Calu3 (cell line): ENCODE data around the gene TAOK1. TPM values are rescaled to one million over a fixed set of nuclear protein-coding genes. Genes with fewer than 3 reads are reported as not detected.
"Not testable (repeated sequence)": the region's sequence is repeated elsewhere in the genome, so short reads cannot be mapped to it uniquely, and the experiment has no call there.

Experiments
- BruUV-seq: library from RNA; stranded (reverse); fragments of 400-500 nt; replicated peaks from 2 replicates; lab custom pipeline; 2021; lab: Mats Ljungman, UMichigan
- CTCF ChIA-PET: fragments of 300-600 bp; sonication (Branson Sonifier 250); formaldehyde crosslinking; loops from one replicate; lab custom pipeline; 2022; ENCODE audit warnings: antibody characterized with exemption; lab: Charles Lee
- DNase-seq: peaks from one replicate; pipeline ENCODE4 v3.0.0; 2022
- H3K27ac Mint-ChIP-seq: one replicate; pipeline ENCODE4 v1.8.0; 2022; ENCODE audit warnings: mixed read lengths; ENCODE audit not compliant: unreplicated experiment
- H3K27me3 Mint-ChIP-seq: one replicate; pipeline ENCODE4 v1.8.0; 2022; ENCODE audit warnings: mixed read lengths; ENCODE audit not compliant: unreplicated experiment
- H3K36me3 Mint-ChIP-seq: one replicate; pipeline ENCODE4 v1.8.0; 2022; ENCODE audit warnings: mild to moderate bottlenecking, moderate library complexity, mixed read lengths; ENCODE audit not compliant: insufficient read depth, unreplicated experiment
- H3K4me1 Mint-ChIP-seq: one replicate; pipeline ENCODE4 v1.8.0; 2022; ENCODE audit warnings: mild to moderate bottlenecking, low read depth, mixed read lengths; ENCODE audit not compliant: unreplicated experiment
- H3K4me3 Mint-ChIP-seq: one replicate; pipeline ENCODE4 v1.8.0; 2022; ENCODE audit warnings: mild to moderate bottlenecking, low read depth, moderate library complexity, mixed read lengths; ENCODE audit not compliant: unreplicated experiment
- H3K9me3 Mint-ChIP-seq: one replicate; pipeline ENCODE4 v1.8.0; 2022; ENCODE audit warnings: low read depth, mixed read lengths; ENCODE audit not compliant: unreplicated experiment
- intact Hi-C: fragments of 100-400 bp; cut with micrococcal nuclease; formaldehyde crosslinking; loops from one replicate; pipeline ENCODE4 v1.10.0; 2022; ENCODE audit not compliant: unreplicated experiment
- total RNA-seq: library from RNA; stranded (reverse); gene quantifications from 2 replicates; pipeline ENCODE4 v1.2.3, GENCODE V29; 2022
- TF ChIP-seq, protein P1 (sequence below): fragments of 200-600 bp; IDR thresholded peaks from one replicate; pipeline ENCODE4 v1.8.0; 2022; ENCODE audit warnings: antibody characterized with exemption; ENCODE audit not compliant: unreplicated experiment

The TAOK1 gene
- total RNA-seq, 1 experiment from 2014 or later: 78.1 TPM

DNA sequence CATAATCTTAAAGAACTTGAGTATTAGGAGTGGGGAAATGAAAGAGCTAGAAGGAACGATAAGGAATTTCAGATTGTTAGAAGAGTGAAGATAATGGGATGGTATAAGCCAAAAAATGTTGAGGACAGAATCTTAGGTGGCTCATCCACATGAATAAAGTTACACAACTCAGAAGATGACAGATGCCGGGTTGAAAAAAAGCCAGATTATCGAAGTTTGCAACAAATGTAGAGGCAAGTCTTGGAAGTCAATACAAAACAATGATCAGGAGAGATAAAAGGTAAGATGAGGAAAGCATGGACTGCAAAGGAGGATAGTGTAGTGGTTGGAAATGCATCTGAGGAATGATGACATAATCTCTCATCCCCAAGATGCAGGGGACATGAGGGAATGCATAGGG lies 45.1 kb upstream of the TAOK1 start:
- CTCF ChIA-PET: interaction anchor here (0.6 kb wide), 1 partner anchor 556 kb away, joined by 8 read pairs; no protein-coding TSS in a partner anchor
- Mint-ChIP-seq H3K4me1 (no peaks in the 10 kb centered on the region), H3K36me3 (no peaks in the 10 kb centered on the region), H3K27ac (no peak overlapping the region), H3K9me3 (no peaks in the 10 kb centered on the region), H3K4me3 (no peak overlapping the region), H3K27me3 (peaks cover 48% of the 10 kb centered on the region)
- BruUV-seq: no TSS peak
- intact Hi-C loops: no loop called here
- DNase-seq: no peak
- TF ChIP-seq, protein P1, sequence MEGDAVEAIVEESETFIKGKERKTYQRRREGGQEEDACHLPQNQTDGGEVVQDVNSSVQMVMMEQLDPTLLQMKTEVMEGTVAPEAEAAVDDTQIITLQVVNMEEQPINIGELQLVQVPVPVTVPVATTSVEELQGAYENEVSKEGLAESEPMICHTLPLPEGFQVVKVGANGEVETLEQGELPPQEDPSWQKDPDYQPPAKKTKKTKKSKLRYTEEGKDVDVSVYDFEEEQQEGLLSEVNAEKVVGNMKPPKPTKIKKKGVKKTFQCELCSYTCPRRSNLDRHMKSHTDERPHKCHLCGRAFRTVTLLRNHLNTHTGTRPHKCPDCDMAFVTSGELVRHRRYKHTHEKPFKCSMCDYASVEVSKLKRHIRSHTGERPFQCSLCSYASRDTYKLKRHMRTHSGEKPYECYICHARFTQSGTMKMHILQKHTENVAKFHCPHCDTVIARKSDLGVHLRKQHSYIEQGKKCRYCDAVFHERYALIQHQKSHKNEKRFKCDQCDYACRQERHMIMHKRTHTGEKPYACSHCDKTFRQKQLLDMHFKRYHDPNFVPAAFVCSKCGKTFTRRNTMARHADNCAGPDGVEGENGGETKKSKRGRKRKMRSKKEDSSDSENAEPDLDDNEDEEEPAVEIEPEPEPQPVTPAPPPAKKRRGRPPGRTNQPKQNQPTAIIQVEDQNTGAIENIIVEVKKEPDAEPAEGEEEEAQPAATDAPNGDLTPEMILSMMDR: no peak

DNA sequence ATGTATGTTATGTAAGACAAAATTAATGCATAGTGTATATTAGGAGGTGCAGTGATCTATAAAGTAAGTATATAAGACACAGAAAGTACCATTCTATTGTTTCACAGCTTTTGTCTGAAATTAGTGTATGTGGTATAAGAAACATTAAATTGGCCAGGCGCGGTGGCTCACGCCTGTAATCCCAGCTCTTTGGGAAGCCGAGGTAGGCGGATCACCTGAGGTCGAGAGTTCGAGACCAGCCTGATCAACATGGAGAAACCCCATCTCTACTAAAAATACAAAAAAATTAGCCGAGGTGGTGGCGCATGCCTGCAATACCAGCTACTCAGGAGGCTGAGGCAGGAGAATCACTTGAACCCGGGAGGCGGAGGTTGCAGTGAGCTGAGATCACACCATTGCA lies 44.7 kb upstream of the TAOK1 start:
- not testable (repeated sequence) for H3K36me3 Mint-ChIP-seq, H3K4me1 Mint-ChIP-seq
- H3K27me3 Mint-ChIP-seq: peaks cover 48% of the 10 kb centered on the region

DNA sequence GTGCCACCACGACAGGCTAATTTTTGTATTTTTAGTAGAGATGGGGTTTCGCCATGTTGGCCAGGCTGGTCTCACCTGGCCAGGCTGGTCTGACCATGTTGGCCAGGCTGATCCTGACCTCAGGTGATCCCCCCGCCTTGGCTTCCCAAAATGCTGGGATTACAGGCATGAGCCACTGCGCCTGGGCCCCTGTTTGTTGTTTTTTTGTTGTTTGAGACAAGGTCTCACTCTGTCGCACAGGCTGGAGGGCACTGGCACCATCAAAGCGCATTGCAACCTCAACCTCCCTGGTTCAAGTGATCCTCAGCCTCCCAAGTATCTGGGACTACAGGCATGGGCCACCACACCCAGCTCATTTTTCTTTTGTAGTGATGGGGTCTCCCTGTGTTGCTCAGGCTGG lies 43.7 kb upstream of the TAOK1 start:
- DNase-seq: no peak
- no peaks in the 10 kb centered on the region for H3K9me3 Mint-ChIP-seq
- TF ChIP-seq, protein P1: no peak
- H3K4me1 Mint-ChIP-seq: no peaks in the 10 kb centered on the region
- H3K27me3 Mint-ChIP-seq: peaks cover 41% of the 10 kb centered on the region
- no peaks in the 10 kb centered on the region for H3K36me3 Mint-ChIP-seq
- CTCF ChIA-PET: no interaction called here
- no peak overlapping the region for H3K4me3 Mint-ChIP-seq
- H3K27ac Mint-ChIP-seq: no peak overlapping the region
- intact Hi-C loops: no loop called here
- BruUV-seq: no TSS peak

More for the DNA sequence above, 44.7 kb upstream of the TAOK1 start:
- DNase-seq, H3K4me3 Mint-ChIP-seq, H3K9me3 Mint-ChIP-seq, intact Hi-C loops, H3K27ac Mint-ChIP-seq, BruUV-seq: not testable (repeated sequence)
- CTCF ChIA-PET: interaction anchor here (0.6 to 0.7 kb wide), 3 partner anchors 26 to 1010 kb away, joined by 3 to 4 read pairs (median 4); partner anchors contain the start of genes IFT20 and TNFAIP1

DNA sequence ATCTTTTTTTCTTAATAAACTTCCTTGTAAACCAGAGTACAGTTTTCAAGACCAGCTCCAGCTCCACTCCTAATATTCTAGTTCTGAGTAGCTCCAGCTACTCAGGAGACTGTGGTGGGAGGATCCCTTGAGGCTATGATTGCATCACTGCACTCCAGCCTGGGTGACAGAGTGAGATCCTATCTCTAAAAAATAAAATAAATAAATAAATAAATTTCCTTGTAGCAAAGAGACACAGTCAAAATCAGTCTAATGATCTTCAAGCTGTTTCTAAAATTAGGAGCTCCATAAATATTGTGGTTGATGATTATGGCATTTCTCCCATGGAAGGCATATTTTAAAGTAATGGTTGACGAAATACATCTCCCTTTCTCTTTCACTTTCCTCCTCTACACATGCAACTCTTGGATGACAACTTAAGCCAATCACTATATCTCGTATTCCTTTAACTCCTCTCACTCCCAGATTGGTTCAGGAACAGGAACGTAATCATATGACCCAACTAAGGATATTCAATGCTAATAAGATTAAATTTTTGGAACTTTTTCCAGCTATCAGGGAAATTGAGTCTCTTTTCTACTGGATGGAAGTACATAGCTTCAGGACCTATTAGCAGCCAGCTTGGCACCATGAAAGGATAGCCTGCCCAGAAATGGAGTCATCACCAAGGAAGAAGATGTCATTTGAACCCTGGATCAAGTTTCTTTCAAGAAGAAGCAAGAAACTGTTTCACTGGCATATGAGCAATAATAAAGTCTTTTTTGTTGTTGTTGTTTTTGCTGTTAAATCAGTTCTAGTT lies 42.1 kb upstream of the TAOK1 start:
- BruUV-seq: no TSS peak
- intact Hi-C loops: no loop called here
- Mint-ChIP-seq H3K27me3 (peaks cover 27% of the 10 kb centered on the region), H3K4me1 (no peaks in the 10 kb centered on the region), H3K4me3 (no peak overlapping the region), H3K9me3 (no peaks in the 10 kb centered on the region), H3K36me3 (no peaks in the 10 kb centered on the region), H3K27ac (peak overlapping the region; percentile 15)
- CTCF ChIA-PET: no interaction called here
- DNase-seq: no peak
- TF ChIP-seq, protein P1: no peak

DNA sequence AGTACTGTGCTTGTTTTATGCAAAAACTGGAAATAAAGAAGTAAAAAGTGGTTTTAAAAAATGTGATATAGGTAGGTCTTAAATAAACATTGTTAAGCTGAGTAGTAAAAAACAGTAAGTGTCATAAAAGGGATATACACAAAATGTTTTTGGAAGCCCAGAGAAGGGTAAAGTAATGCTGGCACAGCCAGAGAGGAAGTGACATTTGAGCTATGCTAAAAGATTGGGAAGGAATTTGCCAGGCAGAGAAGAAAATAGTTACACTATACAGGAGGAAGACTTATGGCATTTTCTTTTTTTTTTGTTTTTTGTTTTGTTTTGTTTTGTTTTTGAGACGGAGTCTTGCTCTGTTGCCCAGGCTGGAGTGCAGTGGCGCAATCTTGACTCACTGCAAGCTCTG lies 40.8 kb upstream of the TAOK1 start:
- TF ChIP-seq, protein P1: no peak
- Mint-ChIP-seq H3K4me1 (no peaks in the 10 kb centered on the region), H3K27ac (no peak overlapping the region), H3K4me3 (no peak overlapping the region), H3K36me3 (no peaks in the 10 kb centered on the region), H3K9me3 (no peaks in the 10 kb centered on the region), H3K27me3 (peaks cover 13% of the 10 kb centered on the region)
- intact Hi-C loops: no loop called here
- CTCF ChIA-PET: interaction anchor here (0.7 kb wide), 1 partner anchor 272 kb away, joined by 3 read pairs; no protein-coding TSS in a partner anchor
- no peak for DNase-seq
- no TSS peak for BruUV-seq
